Testis (tissue), 3 donors: ENCODE results near the gene MYO18B. TPM values are rescaled to one million over a fixed set of nuclear protein-coding genes. Genes with fewer than 3 reads are reported as not detected.

ENCODE experiments used
- DNase-seq: peaks from one replicate; pipeline ENCODE4 v3.0.0-alpha.2; 2019
- H3K27ac ChIP-seq, 2 donors: fragments of 200-600 bp; sonication (generic); one replicate each; pipeline ENCODE4 v1.5.1; 2019
- H3K27me3 ChIP-seq: fragments of 200-600 bp; sonication (generic); one replicate; pipeline ENCODE4 v1.5.1; 2019
- H3K36me3 ChIP-seq: fragments of 200-600 bp; sonication (generic); one replicate; pipeline ENCODE4 v1.5.1; 2017; ENCODE audit warnings: low read depth; ENCODE audit errors: missing control alignments
- H3K4me1 ChIP-seq: fragments of 200-600 bp; sonication (generic); one replicate; pipeline ENCODE4 v1.5.1; 2019
- H3K4me3 ChIP-seq, 2 donors: fragments of 200-600 bp; sonication (generic); one replicate each; pipeline ENCODE4 v1.5.1; 2017 to 2019
- H3K9me3 ChIP-seq: fragments of 200-600 bp; sonication (generic); one replicate; pipeline ENCODE4 v1.5.1; 2017
- POLR2A ChIP-seq: fragments of 450-650 bp; IDR thresholded peaks from one replicate; pipeline ENCODE4 v1.6.1; 2017; ENCODE audit warnings: antibody characterized with exemption, mild to moderate bottlenecking, moderate library complexity
- WGBS, 2 donors: methylation state at CpG; one replicate each; pipeline ENCODE4 v1.1.5; 2018; 5-methylcytosine and 5-hydroxymethylcytosine counted together
- intact Hi-C: fragments of 100-400 bp; cut with DNase I; formaldehyde crosslinking; loops from one replicate; pipeline ENCODE4 v1.15.1; 2023; ENCODE audit warnings: low total_unique reads
- polyA plus RNA-seq: library from polyadenylated mRNA; stranded (reverse); fragments of 350-450 nt; fragmentation: Illumina TruSeq; extraction: RNeasy Lipid Tissue Mini Kit (QIAGEN cat#74804); gene quantifications from one replicate; pipeline ENCODE4 v1.2.3, GENCODE V29; 2014; ENCODE audit warnings: low read depth, low replicate concordance; ENCODE audit not compliant: insufficient read depth
- total RNA-seq, 2 donors: library from RNA; depleted of rRNA; stranded (reverse); fragments of >200 nt; gene quantifications; one replicate each; pipeline ENCODE4 v1.2.3, GENCODE V29; 2016
- TF ChIP-seq, protein P1 (sequence below), 3 experiments: fragments of 450-650 bp in 2 of 3; fragments of 200-600 bp in 1 of 3; sonication (generic) in 1 of 3; IDR thresholded peaks; one replicate each; pipeline ENCODE4 v1.5.1; 2016 to 2019; ENCODE audit warnings: antibody characterized with exemption in 3 of 3, mild to moderate bottlenecking in 2 of 3, moderate library complexity in 1 of 3

The MYO18B gene
- total and polyA plus RNA-seq, 3 donors from 2014 or later = 23.6 to 40.3 (median 28.6) TPM

GRCh38 chr22:25829808-25830777, 88.1 kb downstream of the MYO18B start:
- no peak overlapping the region for H3K27ac ChIP-seq
- 84 to 91% methylated on average over 11 of the region's 11 CpGs for WGBS, 2 donors
- no peaks in the 10 kb centered on the region for H3K4me1 ChIP-seq
- H3K36me3 ChIP-seq = no peaks in the 10 kb centered on the region
- TF ChIP-seq POLR2A = no peak
- TF ChIP-seq, protein P1, sequence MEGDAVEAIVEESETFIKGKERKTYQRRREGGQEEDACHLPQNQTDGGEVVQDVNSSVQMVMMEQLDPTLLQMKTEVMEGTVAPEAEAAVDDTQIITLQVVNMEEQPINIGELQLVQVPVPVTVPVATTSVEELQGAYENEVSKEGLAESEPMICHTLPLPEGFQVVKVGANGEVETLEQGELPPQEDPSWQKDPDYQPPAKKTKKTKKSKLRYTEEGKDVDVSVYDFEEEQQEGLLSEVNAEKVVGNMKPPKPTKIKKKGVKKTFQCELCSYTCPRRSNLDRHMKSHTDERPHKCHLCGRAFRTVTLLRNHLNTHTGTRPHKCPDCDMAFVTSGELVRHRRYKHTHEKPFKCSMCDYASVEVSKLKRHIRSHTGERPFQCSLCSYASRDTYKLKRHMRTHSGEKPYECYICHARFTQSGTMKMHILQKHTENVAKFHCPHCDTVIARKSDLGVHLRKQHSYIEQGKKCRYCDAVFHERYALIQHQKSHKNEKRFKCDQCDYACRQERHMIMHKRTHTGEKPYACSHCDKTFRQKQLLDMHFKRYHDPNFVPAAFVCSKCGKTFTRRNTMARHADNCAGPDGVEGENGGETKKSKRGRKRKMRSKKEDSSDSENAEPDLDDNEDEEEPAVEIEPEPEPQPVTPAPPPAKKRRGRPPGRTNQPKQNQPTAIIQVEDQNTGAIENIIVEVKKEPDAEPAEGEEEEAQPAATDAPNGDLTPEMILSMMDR (IDR thresholded peaks at IDR 0.05) = no peak
- no peaks in the 10 kb centered on the region for H3K9me3 ChIP-seq
- no peak overlapping the region for H3K4me3 ChIP-seq
- intact Hi-C loops = no loop called here
- no peaks in the 10 kb centered on the region for H3K27me3 ChIP-seq
- DNase-seq = no peak

DNA sequence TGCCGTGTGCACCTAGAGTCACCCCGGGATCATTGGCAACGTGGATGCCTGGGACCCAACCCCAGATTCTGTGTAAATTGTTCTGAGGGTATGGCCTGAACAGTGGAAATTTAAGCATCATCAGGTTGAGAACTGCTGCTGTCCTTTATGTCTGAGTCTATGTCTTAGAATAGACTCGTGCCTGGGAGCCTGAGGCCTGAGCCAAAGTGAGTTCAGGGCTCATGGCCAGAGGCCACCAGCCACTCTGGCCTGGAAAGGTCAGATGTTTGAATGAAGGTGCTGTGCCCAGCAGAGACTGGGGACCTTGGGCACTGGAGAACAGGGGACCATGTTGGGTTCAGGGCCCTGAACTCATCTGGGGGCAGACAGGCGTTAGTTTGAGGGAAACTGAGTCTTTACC, 91.1 kb downstream of the MYO18B start:
- no peak overlapping the region for H3K27ac ChIP-seq
- H3K9me3 ChIP-seq = no peaks in the 10 kb centered on the region
- no peak for DNase-seq
- no peak overlapping the region for H3K4me3 ChIP-seq
- H3K27me3 ChIP-seq = no peaks in the 10 kb centered on the region
- WGBS, 2 donors = 81 to 85% methylated on average over 5 of the region's 5 CpGs
- intact Hi-C loops = no loop called here
- no peaks in the 10 kb centered on the region for H3K4me1 ChIP-seq
- no peaks in the 10 kb centered on the region for H3K36me3 ChIP-seq
- TF ChIP-seq POLR2A = no peak
- TF ChIP-seq, protein P1 (IDR thresholded peaks at IDR 0.05) = no peak

DNA sequence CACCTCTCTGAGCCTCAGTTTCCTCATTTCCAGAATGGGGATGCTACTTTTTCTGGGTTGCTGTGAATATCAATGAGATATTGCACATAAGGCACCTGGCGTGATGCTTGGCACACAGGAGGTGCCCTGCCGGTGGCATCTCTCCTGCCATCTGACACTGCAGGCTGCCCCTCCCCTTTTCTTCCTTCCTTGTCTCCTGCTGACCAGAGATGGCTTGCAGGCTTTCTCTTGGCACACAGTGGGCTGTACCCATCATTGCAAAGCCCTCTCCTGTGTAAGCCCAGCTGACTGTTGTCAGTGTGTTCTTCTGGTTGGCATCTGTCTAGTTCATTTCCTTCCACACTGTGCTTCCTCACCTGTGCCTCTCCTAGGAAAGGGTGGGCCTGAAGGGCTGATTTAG, 91.7 kb downstream of the MYO18B start:
- intact Hi-C loops = no loop called here

GRCh38 chr22:25834490-25834889, 92.5 kb downstream of the MYO18B start:
- no peaks in the 10 kb centered on the region for H3K9me3 ChIP-seq
- no peak for DNase-seq
- WGBS, 2 donors = 72 to 85% methylated on average over 4 of the region's 4 CpGs
- no peaks in the 10 kb centered on the region for H3K36me3 ChIP-seq
- no peaks in the 10 kb centered on the region for H3K4me1 ChIP-seq
- no peak overlapping the region for H3K4me3 ChIP-seq
- no peaks in the 10 kb centered on the region for H3K27me3 ChIP-seq
- TF ChIP-seq, protein P1 (IDR thresholded peaks at IDR 0.05) = no peak
- no peak for TF ChIP-seq POLR2A
- no peak overlapping the region for H3K27ac ChIP-seq
- intact Hi-C loops = no loop called here

More for the DNA sequence above, 91.7 kb downstream of the MYO18B start:
- DNase-seq = no peak
- Histone ChIP-seq H3K4me1 (no peaks in the 10 kb centered on the region), H3K9me3 (no peaks in the 10 kb centered on the region), H3K4me3 (no peak overlapping the region), H3K27ac (no peak overlapping the region), H3K27me3 (no peaks in the 10 kb centered on the region), H3K36me3 (no peaks in the 10 kb centered on the region)
- 85 to 88% methylated on average over 2 of the region's 2 CpGs for WGBS, 2 donors
- TF ChIP-seq POLR2A = no peak
- TF ChIP-seq, protein P1 (IDR thresholded peaks at IDR 0.05) = no peak
